ENCODE measurements around the gene SNRNP70. TPM values are rescaled to one million over a fixed set of nuclear protein-coding genes. Genes with fewer than 3 reads are reported as not detected.
A peak's percentile ranks its signal among the peaks of the same experiment; 100 is the strongest.
"Not testable (repeated sequence)": the region's sequence is repeated elsewhere in the genome, so short reads cannot be mapped to it uniquely, and the experiment has no call there.

SNRNP70 gene
- total RNA-seq, 2 donors from 2014 or later: 185 to 346 TPM

GRCh38 chr19:49145573-49146407 lies 60.5 kb downstream of the SNRNP70 start:
- H3K27me3 Mint-ChIP-seq: peaks cover 28 to 33% of the 10 kb centered on the region in 2 donors
- DNase-seq (ENCODE audit: low spot score): peak; percentile 79
- no peaks in the 10 kb centered on the region for H3K9me3 Mint-ChIP-seq
- H3K36me3 Mint-ChIP-seq: no peaks in the 10 kb centered on the region
- peaks cover 30 to 32% of the 10 kb centered on the region in 2 donors for H3K4me1 Mint-ChIP-seq (ENCODE audit: low read depth in 2 of 2)
- ATAC-seq: peak; percentile 67
- peak overlapping the region in 1 of 2 donors; percentile 88 for H3K27ac Mint-ChIP-seq
- H3K4me3 Mint-ChIP-seq: peak overlapping the region; percentile 23

GRCh38 chr19:49146408-49146770 lies 61.1 kb downstream of the SNRNP70 start:
- H3K9me3 Mint-ChIP-seq; ATAC-seq; DNase-seq (ENCODE audit: low spot score); H3K4me3 Mint-ChIP-seq; H3K36me3 Mint-ChIP-seq; H3K27ac Mint-ChIP-seq: not testable (repeated sequence)
- Mint-ChIP-seq H3K27me3 (peaks cover 28 to 35% of the 10 kb centered on the region in 2 donors), H3K4me1 (ENCODE audit: low read depth in 2 of 2) (peaks cover 32% of the 10 kb centered on the region in 2 donors)

GRCh38 chr19:49148044-49148682 lies 62.9 kb downstream of the SNRNP70 start:
- no peak for DNase-seq (ENCODE audit: low spot score)
- H3K27me3 Mint-ChIP-seq: peaks cover 23 to 27% of the 10 kb centered on the region in 2 donors
- ATAC-seq: no peak
- peak overlapping the region; percentile 40 for H3K4me3 Mint-ChIP-seq
- H3K27ac Mint-ChIP-seq: no peak overlapping the region
- H3K4me1 Mint-ChIP-seq (ENCODE audit: low read depth in 2 of 2): peaks cover 20 to 27% of the 10 kb centered on the region in 2 donors
- H3K9me3 Mint-ChIP-seq: no peaks in the 10 kb centered on the region
- H3K36me3 Mint-ChIP-seq: no peaks in the 10 kb centered on the region

- H3K4me1 Mint-ChIP-seq (ENCODE audit: low read depth in 2 of 2): peaks cover 25 to 28% of the 10 kb centered on the region in 2 donors
- peaks cover 23 to 36% of the 10 kb centered on the region in 2 donors for H3K27me3 Mint-ChIP-seq
These were observed 63.8 kb downstream of the SNRNP70 start for GRCh38 chr19:49148784-49149651.

GRCh38 chr19:49149652-49150105 lies 64.4 kb downstream of the SNRNP70 start:
- Mint-ChIP-seq H3K9me3 (peaks cover 3% of the 10 kb centered on the region), H3K4me3 (peak overlapping the region; percentile 91), H3K4me1 (ENCODE audit: low read depth in 2 of 2) (peaks cover 29 to 31% of the 10 kb centered on the region in 2 donors), H3K27ac (no peak overlapping the region), H3K36me3 (no peaks in the 10 kb centered on the region), H3K27me3 (peaks cover 23 to 42% of the 10 kb centered on the region in 2 donors)
- ATAC-seq (no peak), DNase-seq (ENCODE audit: low spot score) (no peak)

More at GRCh38 chr19:49148784-49149651, 63.8 kb downstream of the SNRNP70 start:
- Mint-ChIP-seq H3K9me3 (no peaks in the 10 kb centered on the region), H3K4me3 (peak overlapping the region; percentile 91), H3K36me3 (no peaks in the 10 kb centered on the region), H3K27ac (no peak overlapping the region)
- peak; percentile 67 to 82 for ATAC-seq
- peak; percentile 85 for DNase-seq (ENCODE audit: low spot score)

- H3K9me3 Mint-ChIP-seq: peaks cover 3% of the 10 kb centered on the region
- DNase-seq (ENCODE audit: low spot score): peak; percentile 73
- H3K4me3 Mint-ChIP-seq: peak overlapping the region; percentile 91
- peaks cover 23 to 40% of the 10 kb centered on the region in 2 donors for H3K27me3 Mint-ChIP-seq
- peak; percentile 65 to 66 for ATAC-seq
- H3K36me3 Mint-ChIP-seq: no peaks in the 10 kb centered on the region
- peaks cover 28 to 30% of the 10 kb centered on the region in 2 donors for H3K4me1 Mint-ChIP-seq (ENCODE audit: low read depth in 2 of 2)
- H3K27ac Mint-ChIP-seq: no peak overlapping the region
These were observed 65.1 kb downstream of the SNRNP70 start for GRCh38 chr19:49150106-49150943.

GRCh38 chr19:49150944-49151243 lies 65.6 kb downstream of the SNRNP70 start:
- H3K27ac Mint-ChIP-seq: no peak overlapping the region
- DNase-seq (ENCODE audit: low spot score) (no peak), ATAC-seq (no peak)
- H3K36me3 Mint-ChIP-seq: no peaks in the 10 kb centered on the region
- peak overlapping the region; percentile 61 for H3K4me3 Mint-ChIP-seq
- H3K4me1 Mint-ChIP-seq (ENCODE audit: low read depth in 2 of 2): peaks cover 22 to 24% of the 10 kb centered on the region in 2 donors
- H3K9me3 Mint-ChIP-seq: peaks cover 3% of the 10 kb centered on the region
- peaks cover 20 to 39% of the 10 kb centered on the region in 2 donors for H3K27me3 Mint-ChIP-seq

GRCh38 chr19:49151267-49152118 lies 66.2 kb downstream of the SNRNP70 start:
- Mint-ChIP-seq H3K4me3 (peak overlapping the region; percentile 61), H3K27ac (no peak overlapping the region), H3K36me3 (no peaks in the 10 kb centered on the region), H3K4me1 (ENCODE audit: low read depth in 2 of 2) (peaks cover 21 to 24% of the 10 kb centered on the region in 2 donors), H3K27me3 (peaks cover 24 to 43% of the 10 kb centered on the region in 2 donors), H3K9me3 (peaks cover 3% of the 10 kb centered on the region)
- DNase-seq (ENCODE audit: low spot score): no peak
- no peak for ATAC-seq

GRCh38 chr19:49152119-49152550 lies 66.9 kb downstream of the SNRNP70 start:
- ATAC-seq: no peak
- Mint-ChIP-seq H3K27ac (no peak overlapping the region), H3K4me1 (ENCODE audit: low read depth in 2 of 2) (peaks cover 21 to 24% of the 10 kb centered on the region in 2 donors), H3K27me3 (peaks cover 21 to 40% of the 10 kb centered on the region in 2 donors), H3K4me3 (peak overlapping the region; percentile 25), H3K36me3 (no peaks in the 10 kb centered on the region), H3K9me3 (peaks cover 3% of the 10 kb centered on the region)
- DNase-seq (ENCODE audit: low spot score): no peak

GRCh38 chr19:49153167-49153809 lies 68.0 kb downstream of the SNRNP70 start:
- Mint-ChIP-seq H3K36me3 (no peaks in the 10 kb centered on the region), H3K27me3 (peaks cover 21 to 44% of the 10 kb centered on the region in 2 donors), H3K9me3 (peaks cover 3% of the 10 kb centered on the region), H3K4me1 (ENCODE audit: low read depth in 2 of 2) (peaks cover 24 to 25% of the 10 kb centered on the region in 2 donors), H3K4me3 (no peak overlapping the region), H3K27ac (no peak overlapping the region)
- DNase-seq (ENCODE audit: low spot score): no peak
- no peak for ATAC-seq

GRCh38 chr19:49154279-49154678 lies 69.0 kb downstream of the SNRNP70 start:
- peaks cover 23 to 24% of the 10 kb centered on the region in 2 donors for H3K4me1 Mint-ChIP-seq (ENCODE audit: low read depth in 2 of 2)
- H3K4me3 Mint-ChIP-seq: no peak overlapping the region
- H3K36me3 Mint-ChIP-seq: no peaks in the 10 kb centered on the region
- H3K9me3 Mint-ChIP-seq: peaks cover 3% of the 10 kb centered on the region
- peak overlapping the region in 1 of 2 donors; percentile 1 for H3K27ac Mint-ChIP-seq
- DNase-seq (ENCODE audit: low spot score) (no peak), ATAC-seq (no peak)
- H3K27me3 Mint-ChIP-seq: peaks cover 20 to 49% of the 10 kb centered on the region in 2 donors
